Central memory CD8-positive, alpha-beta T cell (primary cell): Measurements from ENCODE around the gene ISYNA1.

Experiments used
- ATAC-seq: fragments of 150-1000 bp; cut with Tn5 transposase; replicated peaks from 2 replicates; pipeline ENCODE4 v1.10.0; 2022; ENCODE audit warnings: mild to moderate bottlenecking, moderate FRiP score, moderate number of reproducible peaks; ENCODE audit not compliant: poor library complexity, severe bottlenecking; ENCODE audit errors: extremely low read depth
- DNase-seq, 2 donors: peaks; one replicate each; pipeline ENCODE4 v3.0.0; 2021; ENCODE audit warnings: low spot score in 2 of 2
- H3K27ac Mint-ChIP-seq: one replicate; pipeline ENCODE4 v1.8.0; 2022; ENCODE audit warnings: low read depth, mild to moderate bottlenecking, moderate library complexity, mixed read lengths
- H3K27me3 Mint-ChIP-seq: one replicate; pipeline ENCODE4 v1.8.0; 2022; ENCODE audit warnings: mixed read lengths
- H3K36me3 Mint-ChIP-seq: one replicate; pipeline ENCODE4 v1.8.0; 2022; ENCODE audit warnings: mild to moderate bottlenecking, moderate library complexity, mixed read lengths; ENCODE audit not compliant: insufficient read depth
- H3K4me1 Mint-ChIP-seq: one replicate; pipeline ENCODE4 v1.8.0; 2022; ENCODE audit warnings: mixed read lengths
- H3K4me3 Mint-ChIP-seq: one replicate; pipeline ENCODE4 v1.8.0; 2022; ENCODE audit warnings: mild to moderate bottlenecking, moderate library complexity, mixed read lengths
- H3K9me3 Mint-ChIP-seq: one replicate; pipeline ENCODE4 v1.8.0; 2022; ENCODE audit warnings: mixed read lengths

ISYNA1 gene

DNA sequence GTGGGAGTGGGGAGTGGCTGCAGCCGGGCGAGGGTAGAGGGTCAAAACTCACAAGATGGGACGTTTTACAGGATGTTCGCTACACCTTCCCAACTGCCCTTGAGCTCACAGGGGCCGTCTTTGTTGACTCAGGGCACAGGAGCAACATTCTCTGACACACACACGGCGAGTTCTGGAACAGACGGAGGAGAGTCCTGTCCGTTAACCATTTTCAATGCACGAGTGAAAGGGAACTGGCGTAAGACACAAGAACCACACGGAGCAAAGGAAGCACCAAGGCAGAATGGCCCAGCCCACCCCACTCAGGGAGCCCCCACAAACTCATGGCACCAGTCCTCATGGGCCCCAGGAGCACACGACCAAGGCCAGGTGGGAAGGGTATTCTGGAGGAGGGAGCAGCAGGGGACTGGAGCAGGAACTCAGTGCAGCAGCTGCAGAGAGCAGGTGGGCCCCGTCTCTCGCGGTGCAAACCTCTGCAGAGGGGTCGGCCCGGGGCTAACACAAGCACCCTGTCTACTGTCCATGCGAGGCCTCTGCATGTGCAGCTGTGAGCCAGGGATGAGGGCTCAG, 37.9 kb upstream of the ISYNA1 start:
- Mint-ChIP-seq H3K4me3 (peak overlapping the region; percentile 74), H3K27ac (peak overlapping the region; percentile 99), H3K4me1 (peaks cover 76% of the 10 kb centered on the region), H3K36me3 (peaks cover 39% of the 10 kb centered on the region), H3K9me3 (no peaks in the 10 kb centered on the region), H3K27me3 (no peaks in the 10 kb centered on the region)
- DNase-seq (no peak), ATAC-seq (no peak)

DNA sequence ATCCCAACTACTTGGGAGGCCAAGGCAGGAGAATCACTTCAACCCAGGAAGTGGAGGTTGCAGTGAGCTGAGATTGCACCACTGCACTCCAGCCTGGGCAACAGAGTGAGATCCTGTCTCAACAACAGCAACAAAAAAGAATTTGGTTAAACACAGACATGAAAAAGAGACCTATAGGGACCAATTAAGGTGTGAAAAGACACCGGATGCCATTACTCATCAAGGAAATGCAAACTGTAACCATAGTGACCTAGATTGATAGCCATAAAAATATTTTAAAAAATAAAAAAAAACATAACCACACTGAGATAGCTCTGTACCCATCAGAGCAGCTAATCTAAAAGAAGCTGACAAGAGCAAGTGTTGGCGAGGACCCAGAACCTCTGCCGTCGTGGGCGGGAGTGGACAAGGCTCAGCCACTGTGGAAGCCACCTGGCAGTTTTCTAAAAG, 37.1 kb upstream of the ISYNA1 start:
- Mint-ChIP-seq H3K27me3 (no peaks in the 10 kb centered on the region), H3K4me3 (peak overlapping the region; percentile 74), H3K9me3 (no peaks in the 10 kb centered on the region), H3K4me1 (peaks cover 79% of the 10 kb centered on the region), H3K27ac (peak overlapping the region; percentile 99), H3K36me3 (peaks cover 37% of the 10 kb centered on the region)
- ATAC-seq (peak; percentile 93), DNase-seq (peak in 1 of 2 donors; percentile 46)

DNA sequence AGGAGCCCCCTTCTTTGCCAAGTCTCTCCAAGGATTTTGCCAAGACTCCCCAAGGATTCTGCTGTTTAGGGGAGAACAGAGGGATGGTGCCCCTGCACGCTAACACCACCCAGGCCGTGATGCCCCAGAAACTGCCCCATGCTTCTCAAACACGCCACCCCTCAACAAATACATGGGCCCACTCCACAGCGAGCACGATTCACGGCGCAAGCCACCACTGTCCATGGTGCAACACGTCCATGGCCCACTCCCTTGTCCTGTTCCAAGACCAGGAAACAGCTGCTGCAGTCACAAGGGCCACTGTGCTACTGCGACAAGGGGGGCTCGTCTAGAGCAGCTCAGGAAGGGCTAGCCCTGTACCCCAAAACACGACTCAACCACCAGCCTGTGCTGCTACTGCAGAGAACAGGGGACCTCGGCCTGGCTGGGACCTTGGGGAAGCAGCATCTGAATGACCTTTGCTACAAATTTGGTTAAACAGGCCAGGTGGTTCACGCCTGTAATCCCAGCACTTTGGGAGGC, 36.5 kb upstream of the ISYNA1 start:
- Mint-ChIP-seq H3K9me3 (no peaks in the 10 kb centered on the region), H3K4me3 (peak overlapping the region; percentile 74)
- no peak for ATAC-seq

DNA sequence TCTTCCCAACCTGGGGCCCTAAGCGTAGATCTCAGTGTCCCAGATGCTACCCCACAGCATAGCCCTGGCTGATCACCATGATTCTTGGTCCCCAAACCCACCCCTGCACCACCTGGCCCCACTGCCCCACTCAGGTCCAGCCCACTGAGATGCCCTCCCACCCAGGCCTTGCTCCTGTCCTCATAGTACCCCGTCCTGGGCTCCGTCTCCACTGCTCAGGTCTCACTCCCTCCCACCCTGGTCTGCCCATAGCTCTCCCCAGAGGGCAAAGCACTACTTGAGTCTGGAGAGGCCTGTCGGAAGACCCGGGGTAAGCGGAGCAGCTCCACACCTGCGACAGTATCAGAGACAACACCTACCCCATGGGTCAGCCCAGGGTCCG, 35.8 kb upstream of the ISYNA1 start:
- Mint-ChIP-seq H3K9me3 (no peaks in the 10 kb centered on the region), H3K36me3 (peaks cover 35% of the 10 kb centered on the region), H3K27ac (peak overlapping the region; percentile 99), H3K27me3 (no peaks in the 10 kb centered on the region), H3K4me3 (no peak overlapping the region), H3K4me1 (peaks cover 68% of the 10 kb centered on the region)
- ATAC-seq (no peak), DNase-seq (no peak)

More for the DNA sequence above, 36.5 kb upstream of the ISYNA1 start:
- peaks cover 35% of the 10 kb centered on the region for H3K36me3 Mint-ChIP-seq
- peak overlapping the region; percentile 99 for H3K27ac Mint-ChIP-seq
- no peak for DNase-seq
- peaks cover 74% of the 10 kb centered on the region for H3K4me1 Mint-ChIP-seq
- H3K27me3 Mint-ChIP-seq, result no peaks in the 10 kb centered on the region

DNA sequence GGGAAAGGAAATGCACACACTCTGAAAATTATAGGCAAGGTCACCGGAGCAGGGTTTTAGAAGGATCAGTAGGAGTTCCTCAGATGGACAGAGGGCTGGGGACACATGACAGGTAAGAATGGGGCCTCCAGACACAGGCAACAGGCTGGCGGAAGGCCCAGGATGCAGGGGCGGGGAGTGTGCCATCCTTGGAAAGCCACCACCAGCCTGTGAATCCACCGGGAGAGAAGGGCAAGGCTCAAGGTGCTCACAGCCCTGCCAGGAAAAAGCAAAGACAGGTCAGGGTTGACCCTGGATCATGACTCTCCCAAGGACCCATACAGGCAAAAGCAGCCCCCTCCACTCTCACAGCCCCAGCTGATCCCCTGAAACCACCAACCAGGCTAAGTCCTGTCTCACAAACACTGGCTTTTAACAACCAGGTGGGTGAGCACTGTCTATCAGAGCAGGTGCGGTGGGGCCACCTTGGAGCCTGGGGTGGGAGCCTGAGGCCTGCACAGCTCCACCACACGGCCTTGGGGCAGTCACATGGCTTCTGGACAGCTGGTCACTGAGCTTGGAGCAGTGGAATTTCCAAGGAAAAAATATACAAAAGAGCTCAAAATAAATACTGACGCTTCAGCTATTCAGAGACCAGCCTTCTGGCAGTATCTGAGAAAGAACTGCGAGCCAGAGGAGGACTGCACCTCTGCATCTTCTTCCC, 35.2 kb upstream of the ISYNA1 start:
- no peak for DNase-seq
- peaks cover 32% of the 10 kb centered on the region for H3K36me3 Mint-ChIP-seq
- no peaks in the 10 kb centered on the region for H3K9me3 Mint-ChIP-seq
- peak overlapping the region; percentile 2 for H3K4me3 Mint-ChIP-seq
- ATAC-seq, result no peak
- peaks cover 68% of the 10 kb centered on the region for H3K4me1 Mint-ChIP-seq
- peak overlapping the region; percentile 99 for H3K27ac Mint-ChIP-seq
- H3K27me3 Mint-ChIP-seq, result no peaks in the 10 kb centered on the region

GRCh38 chr19:18470787-18471186, 32.9 kb upstream of the ISYNA1 start:
- no peak for ATAC-seq
- peaks cover 58% of the 10 kb centered on the region for H3K4me1 Mint-ChIP-seq
- no peaks in the 10 kb centered on the region for H3K9me3 Mint-ChIP-seq

DNA sequence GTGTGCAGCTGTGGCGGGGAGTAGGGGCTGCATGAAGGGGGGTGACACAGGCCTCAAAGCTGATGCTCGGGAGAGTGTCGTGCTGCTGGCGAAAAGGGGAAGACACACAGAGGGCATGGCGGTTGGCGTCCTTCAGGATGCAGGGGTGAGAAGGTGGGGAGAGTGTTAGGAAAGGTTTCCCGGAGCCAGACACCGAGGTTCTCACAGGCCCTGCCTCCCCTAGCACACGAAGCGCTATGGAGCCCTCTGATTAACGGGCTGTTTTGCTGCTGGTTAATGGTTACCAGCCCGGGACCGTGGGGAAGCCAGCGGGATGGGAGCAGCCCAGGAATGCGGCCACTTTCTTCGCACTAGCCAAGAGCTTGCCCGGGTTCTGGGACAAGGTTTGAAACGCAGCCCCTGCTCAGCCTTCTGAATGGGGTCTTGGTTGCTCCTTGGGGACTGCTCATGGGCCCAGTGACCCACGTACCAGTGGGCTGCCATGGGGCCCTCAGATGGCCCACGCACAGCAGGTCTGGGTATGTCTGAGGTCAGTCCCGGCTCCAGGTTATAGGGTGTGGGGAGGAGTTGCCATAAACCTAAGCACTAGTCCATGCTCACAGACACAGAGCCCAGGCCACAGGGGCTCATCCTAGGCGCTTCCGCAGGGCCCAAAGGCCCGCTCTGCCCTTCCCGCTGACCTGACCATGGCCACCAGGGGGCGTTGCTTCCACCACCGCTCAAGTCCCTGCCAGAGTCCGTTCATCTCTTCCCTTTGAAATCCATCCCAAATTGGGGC, 31.3 kb upstream of the ISYNA1 start:
- Mint-ChIP-seq H3K9me3 (no peaks in the 10 kb centered on the region), H3K4me1 (peaks cover 48% of the 10 kb centered on the region), H3K36me3 (peaks cover 29% of the 10 kb centered on the region), H3K27ac (peak overlapping the region; percentile 85), H3K4me3 (peak overlapping the region; percentile 40), H3K27me3 (no peaks in the 10 kb centered on the region)
- peak; percentile 31 to 51 for DNase-seq
- no peak for ATAC-seq

More at GRCh38 chr19:18470787-18471186, 32.9 kb upstream of the ISYNA1 start:
- H3K36me3 Mint-ChIP-seq, result peaks cover 29% of the 10 kb centered on the region
- H3K4me3 Mint-ChIP-seq, result no peak overlapping the region
- H3K27me3 Mint-ChIP-seq, result no peaks in the 10 kb centered on the region
- no peak for DNase-seq
- no peak overlapping the region for H3K27ac Mint-ChIP-seq

GRCh38 chr19:18468517-18468916, 30.6 kb upstream of the ISYNA1 start:
- Mint-ChIP-seq H3K9me3 (no peaks in the 10 kb centered on the region), H3K4me3 (peak overlapping the region; percentile 40), H3K27ac (peak overlapping the region; percentile 85), H3K36me3 (peaks cover 28% of the 10 kb centered on the region), H3K27me3 (no peaks in the 10 kb centered on the region), H3K4me1 (peaks cover 41% of the 10 kb centered on the region)
- ATAC-seq (no peak), DNase-seq (no peak)

GRCh38 chr19:18467978-18468377, 30.0 kb upstream of the ISYNA1 start:
- Mint-ChIP-seq H3K36me3 (peaks cover 29% of the 10 kb centered on the region), H3K9me3 (no peaks in the 10 kb centered on the region), H3K27me3 (no peaks in the 10 kb centered on the region), H3K4me1 (peaks cover 38% of the 10 kb centered on the region), H3K27ac (peak overlapping the region; percentile 85), H3K4me3 (no peak overlapping the region)
- ATAC-seq, result no peak
- DNase-seq, result no peak

GRCh38 chr19:18466354-18466753, 28.4 kb upstream of the ISYNA1 start:
- no peaks in the 10 kb centered on the region for H3K27me3 Mint-ChIP-seq
- H3K36me3 Mint-ChIP-seq, result peaks cover 29% of the 10 kb centered on the region
- no peaks in the 10 kb centered on the region for H3K9me3 Mint-ChIP-seq
- DNase-seq (no peak), ATAC-seq (no peak)
- no peak overlapping the region for H3K27ac Mint-ChIP-seq
- H3K4me1 Mint-ChIP-seq, result peaks cover 43% of the 10 kb centered on the region
- no peak overlapping the region for H3K4me3 Mint-ChIP-seq

DNA sequence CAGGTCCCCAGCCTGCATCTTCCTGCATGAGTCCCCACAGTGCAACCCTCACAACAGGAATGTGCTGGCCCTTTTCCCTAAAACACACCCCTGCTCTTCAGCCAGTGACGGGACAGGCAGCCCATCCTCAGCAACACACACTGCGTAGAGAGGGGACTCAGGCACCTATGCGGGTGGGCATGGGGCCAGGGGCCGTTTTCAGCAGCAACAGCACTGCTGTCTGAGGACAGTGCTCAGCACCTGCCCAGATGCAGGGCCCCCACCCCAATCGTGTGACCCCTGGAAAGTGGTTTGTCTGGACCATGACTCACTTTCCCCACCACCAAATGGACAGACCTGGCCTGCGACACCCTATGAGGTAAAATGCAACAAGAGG, 28.0 kb upstream of the ISYNA1 start:
- DNase-seq (no peak), ATAC-seq (no peak)
- H3K27ac Mint-ChIP-seq, result no peak overlapping the region
- H3K4me1 Mint-ChIP-seq, result peaks cover 43% of the 10 kb centered on the region
- H3K27me3 Mint-ChIP-seq, result no peaks in the 10 kb centered on the region
- H3K36me3 Mint-ChIP-seq, result peaks cover 28% of the 10 kb centered on the region
- H3K4me3 Mint-ChIP-seq, result no peak overlapping the region
- no peaks in the 10 kb centered on the region for H3K9me3 Mint-ChIP-seq

DNA sequence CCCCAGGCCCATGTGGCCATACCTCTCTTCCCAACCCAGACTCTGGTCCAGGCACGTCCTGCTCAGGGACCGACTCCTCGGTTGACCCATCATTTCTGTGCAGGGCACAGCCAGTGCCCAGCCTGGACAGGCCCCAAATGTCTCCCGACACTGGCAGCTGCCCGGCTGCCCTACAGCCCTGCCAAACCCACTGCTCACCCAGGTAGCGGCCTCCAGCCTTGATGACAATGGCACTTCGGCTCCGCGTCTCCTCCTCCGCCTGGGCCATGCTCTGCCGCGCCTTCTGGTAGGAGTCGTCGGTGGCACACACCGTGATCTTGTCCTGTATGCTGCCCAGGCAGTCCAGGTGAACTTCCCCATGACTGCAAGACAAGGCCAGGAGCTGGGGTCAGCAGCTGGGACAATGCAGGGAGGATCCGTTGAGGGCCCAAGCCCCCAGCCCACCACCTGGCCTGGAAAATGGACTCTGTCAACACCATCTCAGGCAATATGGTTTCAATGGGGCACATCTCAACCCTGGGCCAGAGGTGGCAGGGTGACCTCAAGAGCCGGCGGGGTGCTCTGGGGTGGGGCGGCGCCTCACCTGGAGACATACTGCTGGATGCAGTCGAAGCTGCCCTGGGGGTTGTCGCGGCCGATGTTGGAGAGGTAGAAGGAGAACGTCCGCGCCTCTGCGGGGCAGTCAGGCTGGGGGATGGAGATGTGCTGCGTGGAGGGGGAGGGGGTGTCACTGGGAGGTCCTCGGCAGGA, 27.5 kb upstream of the ISYNA1 start:
- Mint-ChIP-seq H3K27ac (peak overlapping the region; percentile 51), H3K4me1 (peaks cover 39% of the 10 kb centered on the region), H3K4me3 (no peak overlapping the region), H3K36me3 (peaks cover 28% of the 10 kb centered on the region), H3K27me3 (no peaks in the 10 kb centered on the region), H3K9me3 (no peaks in the 10 kb centered on the region)
- DNase-seq, result no peak
- ATAC-seq, result no peak
